Measurements from ENCODE around the gene RTF2.

- TF ChIP-seq CTCF (IDR thresholded peaks at IDR 0.05) (no peak), SIN3A (IDR thresholded peaks at IDR 0.05; ENCODE audit: borderline replicate concordance, insufficient read depth, low read depth, low read length) (no peak), POLR2AphosphoS5 (IDR thresholded peaks at IDR 0.05; ENCODE audit: low read depth, low read length) (no peak)
Observed at GRCh38 chr20:56518126-56518525, 49.7 kb downstream of the RTF2 start.
